ENCODE data around the gene CHCT1.

DNA sequence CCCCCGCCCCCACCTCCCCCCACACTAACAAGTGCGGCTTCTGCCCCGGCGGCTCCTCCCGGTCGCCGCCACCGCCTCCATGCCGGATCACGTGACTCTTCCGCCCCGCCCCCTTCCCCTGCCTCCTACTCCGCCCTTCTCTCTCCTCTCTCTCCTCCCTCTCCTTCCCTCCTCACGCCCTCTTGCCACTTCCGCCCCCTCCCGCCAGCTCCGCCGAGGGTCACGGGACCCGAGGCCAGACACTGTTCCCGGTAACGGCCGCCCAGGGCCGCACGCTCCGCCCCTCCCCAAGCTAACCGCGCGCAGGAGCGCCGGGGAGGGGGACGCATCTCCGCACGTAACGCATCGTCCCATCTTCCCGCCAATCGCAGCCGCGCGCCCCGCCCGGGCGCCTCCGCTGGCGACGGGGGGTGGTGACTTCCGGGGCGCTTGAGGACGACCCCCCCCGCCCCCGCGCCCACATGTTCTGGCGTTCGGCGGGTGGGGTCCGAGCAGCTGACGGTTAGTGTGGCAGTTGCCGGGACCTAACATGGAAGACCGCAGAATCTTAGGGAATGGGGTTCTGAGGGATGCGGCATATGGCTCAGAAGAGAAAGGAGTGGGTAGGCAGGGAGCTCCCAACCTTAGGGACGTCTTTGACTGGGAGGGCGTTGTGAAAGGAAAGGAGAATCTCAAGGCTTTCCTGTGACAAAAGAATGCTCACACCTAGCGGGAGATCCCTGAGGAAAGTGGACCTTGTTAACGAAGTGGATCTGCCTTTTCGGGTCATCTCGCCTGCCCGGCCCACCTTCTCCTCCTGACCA, 30.0 kb upstream of the CHCT1 start, which contains the start of gene USP32:
- TF ChIP-seq, protein P1, sequence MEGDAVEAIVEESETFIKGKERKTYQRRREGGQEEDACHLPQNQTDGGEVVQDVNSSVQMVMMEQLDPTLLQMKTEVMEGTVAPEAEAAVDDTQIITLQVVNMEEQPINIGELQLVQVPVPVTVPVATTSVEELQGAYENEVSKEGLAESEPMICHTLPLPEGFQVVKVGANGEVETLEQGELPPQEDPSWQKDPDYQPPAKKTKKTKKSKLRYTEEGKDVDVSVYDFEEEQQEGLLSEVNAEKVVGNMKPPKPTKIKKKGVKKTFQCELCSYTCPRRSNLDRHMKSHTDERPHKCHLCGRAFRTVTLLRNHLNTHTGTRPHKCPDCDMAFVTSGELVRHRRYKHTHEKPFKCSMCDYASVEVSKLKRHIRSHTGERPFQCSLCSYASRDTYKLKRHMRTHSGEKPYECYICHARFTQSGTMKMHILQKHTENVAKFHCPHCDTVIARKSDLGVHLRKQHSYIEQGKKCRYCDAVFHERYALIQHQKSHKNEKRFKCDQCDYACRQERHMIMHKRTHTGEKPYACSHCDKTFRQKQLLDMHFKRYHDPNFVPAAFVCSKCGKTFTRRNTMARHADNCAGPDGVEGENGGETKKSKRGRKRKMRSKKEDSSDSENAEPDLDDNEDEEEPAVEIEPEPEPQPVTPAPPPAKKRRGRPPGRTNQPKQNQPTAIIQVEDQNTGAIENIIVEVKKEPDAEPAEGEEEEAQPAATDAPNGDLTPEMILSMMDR (IDR thresholded peaks at IDR 0.05; ENCODE audit: low read length), result no peak; the same call in 1 of the 2 replicates
- TF ChIP-seq EZH2 (IDR thresholded peaks at IDR 0.05; ENCODE audit: borderline replicate concordance, low read length), result no peak

All from OCI-LY1 (cell line).